ENCODE measurements around the gene SLC15A1. TPM values are rescaled to one million over a fixed set of nuclear protein-coding genes. Genes with fewer than 3 reads are reported as not detected.

Gene SLC15A1
- total RNA-seq, 1 experiment from 2014 or later: not detected

- Histone ChIP-seq H3K36me3 (ENCODE audit: insufficient read depth, low read length) (no peaks in the 10 kb centered on the region), H3K27me3 (ENCODE audit: low read length) (no peaks in the 10 kb centered on the region), H4K20me1 (ENCODE audit: insufficient read depth, low read depth, low read length) (no peaks in the 10 kb centered on the region), H3K4me2 (ENCODE audit: low read depth, low read length, poor library complexity, severe bottlenecking) (no peak overlapping the region), H3K9me2 (replicated peaks; ENCODE audit: insufficient read depth, low read length) (no peaks in the 10 kb centered on the region), H3K4me1 (ENCODE audit: low read length) (no peaks in the 10 kb centered on the region), H3K79me2 (ENCODE audit: low read length) (no peaks in the 10 kb centered on the region), H3K9ac (ENCODE audit: low read length) (no peak overlapping the region), H3K4me3 (ENCODE audit: low read length) (no peak overlapping the region), H3K27ac (ENCODE audit: low read length) (no peak overlapping the region), H2AFZ (ENCODE audit: low read length) (no peak overlapping the region), H3K9me3 (ENCODE audit: low read length) (no peaks in the 10 kb centered on the region)
- no peak for DNase-seq
These were observed 42.7 kb upstream of the SLC15A1 start for GRCh38 chr13:98795220-98795619.

DNA sequence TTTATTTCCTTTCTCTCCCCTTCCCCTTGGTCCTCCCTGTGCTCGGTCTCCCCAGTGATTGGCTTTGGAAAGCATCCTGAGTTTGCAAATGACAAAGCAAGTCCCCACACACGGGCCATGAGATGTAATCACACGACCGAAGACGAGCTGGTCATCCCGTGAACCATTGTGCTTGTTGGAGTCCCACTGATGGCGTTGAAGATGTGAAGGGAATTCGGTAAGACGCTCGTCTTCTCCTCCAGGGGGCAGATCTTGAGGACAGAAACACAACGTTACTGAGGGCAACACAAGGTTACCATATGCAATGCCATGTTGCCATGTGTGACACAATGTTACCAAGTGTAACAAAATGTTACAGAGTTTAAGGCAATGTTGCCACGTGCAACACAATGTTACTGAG lies 42.0 kb upstream of the SLC15A1 start:
- H4K20me1 ChIP-seq (ENCODE audit: insufficient read depth, low read depth, low read length): no peaks in the 10 kb centered on the region
- H3K9ac ChIP-seq (ENCODE audit: low read length): no peak overlapping the region
- H2AFZ ChIP-seq (ENCODE audit: low read length): no peak overlapping the region
- no peaks in the 10 kb centered on the region for H3K9me3 ChIP-seq (ENCODE audit: low read length)
- no peak overlapping the region for H3K4me2 ChIP-seq (ENCODE audit: low read depth, low read length, poor library complexity, severe bottlenecking)
- no peak overlapping the region for H3K27ac ChIP-seq (ENCODE audit: low read length)
- no peaks in the 10 kb centered on the region for H3K4me1 ChIP-seq (ENCODE audit: low read length)
- H3K79me2 ChIP-seq (ENCODE audit: low read length): no peaks in the 10 kb centered on the region
- H3K36me3 ChIP-seq (ENCODE audit: insufficient read depth, low read length): no peaks in the 10 kb centered on the region
- no peak overlapping the region for H3K4me3 ChIP-seq (ENCODE audit: low read length)
- H3K9me2 ChIP-seq (replicated peaks; ENCODE audit: insufficient read depth, low read length): no peaks in the 10 kb centered on the region
- DNase-seq: no peak
- no peaks in the 10 kb centered on the region for H3K27me3 ChIP-seq (ENCODE audit: low read length)

DNA sequence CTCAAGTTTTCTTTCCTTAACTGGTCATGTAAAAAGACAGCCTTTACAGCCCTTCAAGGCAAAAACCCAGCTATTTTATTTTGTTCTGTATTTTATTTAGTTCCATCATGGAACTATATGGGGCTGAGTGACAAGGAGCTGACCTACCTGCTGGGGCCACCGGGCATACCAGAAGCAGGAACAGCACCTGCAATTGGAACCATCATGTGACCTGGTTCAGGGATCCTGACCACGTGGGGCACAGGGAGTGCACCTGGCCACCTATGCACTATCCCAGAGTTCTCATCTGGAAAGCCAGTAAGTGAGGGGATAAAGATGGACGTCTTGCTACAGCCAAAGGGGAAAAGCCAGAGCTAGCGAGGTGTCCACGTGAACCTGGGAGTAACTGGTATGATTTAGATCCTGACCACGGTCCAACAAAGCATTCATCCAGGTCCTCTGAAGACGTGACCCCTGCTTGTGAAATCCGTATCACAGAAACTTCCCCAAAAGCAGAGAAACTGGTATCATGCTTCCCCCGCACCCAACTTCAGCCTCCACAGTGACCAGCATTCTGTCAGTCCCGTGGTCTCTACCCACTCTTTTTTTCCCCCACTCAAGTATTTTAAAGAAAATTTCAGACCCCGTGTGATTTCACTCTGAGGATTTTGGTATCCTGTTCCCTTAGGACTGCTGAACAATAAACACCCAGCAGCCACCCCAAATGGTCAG lies 40.5 kb upstream of the SLC15A1 start:
- Histone ChIP-seq H3K4me3 (ENCODE audit: low read length) (no peak overlapping the region), H3K27me3 (ENCODE audit: low read length) (no peaks in the 10 kb centered on the region), H3K4me2 (ENCODE audit: low read depth, low read length, poor library complexity, severe bottlenecking) (no peak overlapping the region), H3K36me3 (ENCODE audit: insufficient read depth, low read length) (no peaks in the 10 kb centered on the region), H4K20me1 (ENCODE audit: insufficient read depth, low read depth, low read length) (no peaks in the 10 kb centered on the region), H3K9me2 (replicated peaks; ENCODE audit: insufficient read depth, low read length) (no peaks in the 10 kb centered on the region), H3K9ac (ENCODE audit: low read length) (no peak overlapping the region), H3K4me1 (ENCODE audit: low read length) (no peaks in the 10 kb centered on the region), H3K79me2 (ENCODE audit: low read length) (no peaks in the 10 kb centered on the region), H3K9me3 (ENCODE audit: low read length) (no peaks in the 10 kb centered on the region), H2AFZ (ENCODE audit: low read length) (no peak overlapping the region), H3K27ac (ENCODE audit: low read length) (no peak overlapping the region)
- no peak for DNase-seq

DNA sequence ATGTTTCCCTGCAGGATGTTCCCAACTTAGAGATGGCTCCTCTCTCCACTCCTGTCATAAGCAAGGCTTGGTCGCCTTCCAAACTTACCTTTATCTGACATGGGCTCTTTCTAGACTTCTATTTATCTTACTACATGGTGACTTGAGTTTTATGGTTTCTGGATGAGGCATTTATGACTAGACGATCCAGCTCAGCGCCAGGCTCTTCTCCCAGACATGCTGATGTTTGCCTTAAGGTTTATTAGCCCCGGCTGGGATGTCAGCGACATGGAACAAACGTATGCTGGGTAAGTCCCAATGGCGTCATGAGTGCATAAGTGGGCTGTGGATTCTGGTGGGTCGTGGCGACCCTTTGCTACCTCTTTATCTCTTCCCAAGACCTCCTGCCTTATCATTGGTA lies 39.8 kb upstream of the SLC15A1 start:
- H3K36me3 ChIP-seq (ENCODE audit: insufficient read depth, low read length): no peaks in the 10 kb centered on the region
- no peaks in the 10 kb centered on the region for H3K9me2 ChIP-seq (replicated peaks; ENCODE audit: insufficient read depth, low read length)
- no peaks in the 10 kb centered on the region for H3K9me3 ChIP-seq (ENCODE audit: low read length)
- no peak overlapping the region for H3K4me3 ChIP-seq (ENCODE audit: low read length)
- H2AFZ ChIP-seq (ENCODE audit: low read length): no peak overlapping the region
- no peak for DNase-seq
- no peaks in the 10 kb centered on the region for H3K79me2 ChIP-seq (ENCODE audit: low read length)
- no peaks in the 10 kb centered on the region for H3K4me1 ChIP-seq (ENCODE audit: low read length)
- no peaks in the 10 kb centered on the region for H4K20me1 ChIP-seq (ENCODE audit: insufficient read depth, low read depth, low read length)
- no peak overlapping the region for H3K9ac ChIP-seq (ENCODE audit: low read length)
- H3K27ac ChIP-seq (ENCODE audit: low read length): no peak overlapping the region
- H3K4me2 ChIP-seq (ENCODE audit: low read depth, low read length, poor library complexity, severe bottlenecking): no peak overlapping the region
- no peaks in the 10 kb centered on the region for H3K27me3 ChIP-seq (ENCODE audit: low read length)

GRCh38 chr13:98791611-98792010 lies 39.1 kb upstream of the SLC15A1 start:
- no peak for DNase-seq
- H3K9ac ChIP-seq (ENCODE audit: low read length): no peak overlapping the region
- H3K4me1 ChIP-seq (ENCODE audit: low read length): no peaks in the 10 kb centered on the region
- H3K9me2 ChIP-seq (replicated peaks; ENCODE audit: insufficient read depth, low read length): no peaks in the 10 kb centered on the region
- H4K20me1 ChIP-seq (ENCODE audit: insufficient read depth, low read depth, low read length): no peaks in the 10 kb centered on the region
- no peak overlapping the region for H2AFZ ChIP-seq (ENCODE audit: low read length)
- no peaks in the 10 kb centered on the region for H3K27me3 ChIP-seq (ENCODE audit: low read length)
- no peaks in the 10 kb centered on the region for H3K79me2 ChIP-seq (ENCODE audit: low read length)
- H3K4me3 ChIP-seq (ENCODE audit: low read length): no peak overlapping the region
- no peak overlapping the region for H3K4me2 ChIP-seq (ENCODE audit: low read depth, low read length, poor library complexity, severe bottlenecking)
- no peaks in the 10 kb centered on the region for H3K36me3 ChIP-seq (ENCODE audit: insufficient read depth, low read length)
- H3K27ac ChIP-seq (ENCODE audit: low read length): no peak overlapping the region
- H3K9me3 ChIP-seq (ENCODE audit: low read length): no peaks in the 10 kb centered on the region

GRCh38 chr13:98787996-98788395 lies 35.5 kb upstream of the SLC15A1 start:
- no peak overlapping the region for H3K27ac ChIP-seq (ENCODE audit: low read length)
- no peaks in the 10 kb centered on the region for H3K79me2 ChIP-seq (ENCODE audit: low read length)
- no peaks in the 10 kb centered on the region for H3K9me3 ChIP-seq (ENCODE audit: low read length)
- no peak overlapping the region for H3K9ac ChIP-seq (ENCODE audit: low read length)
- no peak overlapping the region for H3K4me3 ChIP-seq (ENCODE audit: low read length)
- no peaks in the 10 kb centered on the region for H3K4me1 ChIP-seq (ENCODE audit: low read length)
- H4K20me1 ChIP-seq (ENCODE audit: insufficient read depth, low read depth, low read length): no peaks in the 10 kb centered on the region
- H3K27me3 ChIP-seq (ENCODE audit: low read length): no peaks in the 10 kb centered on the region
- H3K4me2 ChIP-seq (ENCODE audit: low read depth, low read length, poor library complexity, severe bottlenecking): no peak overlapping the region
- no peaks in the 10 kb centered on the region for H3K9me2 ChIP-seq (replicated peaks; ENCODE audit: insufficient read depth, low read length)
- no peak overlapping the region for H2AFZ ChIP-seq (ENCODE audit: low read length)
- H3K36me3 ChIP-seq (ENCODE audit: insufficient read depth, low read length): no peaks in the 10 kb centered on the region
- DNase-seq: no peak

GRCh38 chr13:98787173-98787572 lies 34.7 kb upstream of the SLC15A1 start:
- H3K79me2 ChIP-seq (ENCODE audit: low read length): no peaks in the 10 kb centered on the region
- H3K9me3 ChIP-seq (ENCODE audit: low read length): no peaks in the 10 kb centered on the region
- no peaks in the 10 kb centered on the region for H3K4me1 ChIP-seq (ENCODE audit: low read length)
- H3K27me3 ChIP-seq (ENCODE audit: low read length): no peaks in the 10 kb centered on the region
- no peak overlapping the region for H3K27ac ChIP-seq (ENCODE audit: low read length)
- H3K4me2 ChIP-seq (ENCODE audit: low read depth, low read length, poor library complexity, severe bottlenecking): no peak overlapping the region
- H3K9me2 ChIP-seq (replicated peaks; ENCODE audit: insufficient read depth, low read length): no peaks in the 10 kb centered on the region
- no peak overlapping the region for H2AFZ ChIP-seq (ENCODE audit: low read length)
- no peak for DNase-seq
- H3K36me3 ChIP-seq (ENCODE audit: insufficient read depth, low read length): no peaks in the 10 kb centered on the region
- H4K20me1 ChIP-seq (ENCODE audit: insufficient read depth, low read depth, low read length): no peaks in the 10 kb centered on the region
- H3K4me3 ChIP-seq (ENCODE audit: low read length): no peak overlapping the region
- no peak overlapping the region for H3K9ac ChIP-seq (ENCODE audit: low read length)

GRCh38 chr13:98786023-98786422 lies 33.6 kb upstream of the SLC15A1 start:
- H3K4me2 ChIP-seq (ENCODE audit: low read depth, low read length, poor library complexity, severe bottlenecking): no peak overlapping the region
- H3K27ac ChIP-seq (ENCODE audit: low read length): no peak overlapping the region
- no peak for DNase-seq
- no peaks in the 10 kb centered on the region for H3K4me1 ChIP-seq (ENCODE audit: low read length)
- H2AFZ ChIP-seq (ENCODE audit: low read length): no peak overlapping the region
- no peaks in the 10 kb centered on the region for H3K9me3 ChIP-seq (ENCODE audit: low read length)
- H3K9me2 ChIP-seq (replicated peaks; ENCODE audit: insufficient read depth, low read length): no peaks in the 10 kb centered on the region
- no peaks in the 10 kb centered on the region for H3K36me3 ChIP-seq (ENCODE audit: insufficient read depth, low read length)
- no peaks in the 10 kb centered on the region for H4K20me1 ChIP-seq (ENCODE audit: insufficient read depth, low read depth, low read length)
- H3K9ac ChIP-seq (ENCODE audit: low read length): no peak overlapping the region
- no peaks in the 10 kb centered on the region for H3K27me3 ChIP-seq (ENCODE audit: low read length)
- no peak overlapping the region for H3K4me3 ChIP-seq (ENCODE audit: low read length)
- no peaks in the 10 kb centered on the region for H3K79me2 ChIP-seq (ENCODE audit: low read length)

Data from Karpas-422 (cell line).